ENCODE measurements around the gene SLC51A.

The SLC51A gene

GRCh38 chr3:196217307-196218154 is 1.2 kb downstream of the SLC51A start:
- no peak for DNase-seq

DNA sequence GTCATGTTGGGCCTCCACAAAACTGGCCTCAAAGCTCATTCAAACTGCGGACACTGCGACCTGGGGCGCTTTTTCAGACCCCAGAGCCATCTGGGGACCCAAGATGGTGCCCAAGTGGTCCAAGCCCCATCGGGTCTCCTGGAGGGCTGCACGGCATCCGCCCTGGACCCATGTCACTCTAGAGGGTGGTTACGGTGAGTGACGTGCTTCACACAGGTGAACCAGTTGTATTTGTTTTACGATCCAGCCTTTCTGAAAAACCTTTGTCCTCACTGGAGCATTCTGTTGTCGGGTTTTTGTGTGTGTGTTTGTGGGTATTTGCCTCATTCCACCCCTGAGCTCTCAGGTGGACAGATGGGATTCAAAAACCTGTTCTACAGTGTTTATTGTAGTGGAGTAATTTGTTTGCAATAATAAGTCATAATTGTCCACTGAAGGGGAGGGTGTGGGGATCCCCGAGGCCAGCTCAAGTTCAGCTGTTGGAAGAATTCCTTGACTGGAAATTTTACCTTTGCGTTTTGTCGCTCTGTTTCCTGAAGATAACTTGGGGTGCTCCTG is 1.9 kb downstream of the SLC51A start:
- DNase-seq, result no peak

- peak; percentile 60 for DNase-seq
Observed at GRCh38 chr3:196219194-196219969, 3.0 kb downstream of the SLC51A start.

- no peak for DNase-seq
Observed at GRCh38 chr3:196219970-196220311, 3.6 kb downstream of the SLC51A start.

GRCh38 chr3:196220587-196220986 is 4.3 kb downstream of the SLC51A start:
- DNase-seq, result no peak

GRCh38 chr3:196220991-196221390 is 4.7 kb downstream of the SLC51A start:
- DNase-seq, result no peak

GRCh38 chr3:196222876-196223595 is 6.7 kb downstream of the SLC51A start:
- no peak for DNase-seq

- no peak for DNase-seq
Observed at GRCh38 chr3:196225086-196225485, 8.8 kb downstream of the SLC51A start.

DNA sequence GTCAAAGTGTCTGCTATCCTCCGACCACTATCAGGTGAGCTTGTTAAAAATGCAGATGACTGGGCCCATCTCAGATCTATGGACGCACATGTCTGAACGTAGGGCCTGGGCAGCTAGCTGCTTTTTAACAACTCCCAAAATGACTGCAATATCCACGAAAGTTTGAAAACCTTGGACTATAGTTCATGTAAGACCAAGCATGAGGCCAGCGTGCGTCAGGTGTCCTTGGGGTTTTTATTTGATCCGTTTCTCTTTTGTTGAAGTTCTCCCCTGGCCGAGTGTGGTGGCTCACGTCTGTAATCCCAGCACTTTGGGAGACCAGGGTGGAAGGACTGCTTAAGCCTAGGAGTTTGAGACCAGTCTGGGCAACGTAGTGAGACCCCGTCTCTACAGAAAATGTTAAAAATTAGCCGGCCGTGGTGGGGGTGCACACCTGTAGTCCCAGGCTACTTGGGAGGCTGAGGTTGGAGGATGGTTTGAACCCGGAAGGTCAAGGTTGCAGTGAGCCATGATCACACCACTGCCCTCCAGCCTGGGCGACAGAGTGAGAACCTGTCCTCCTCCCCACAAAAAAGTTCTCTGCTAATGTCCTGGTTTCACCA is 9.5 kb downstream of the SLC51A start:
- DNase-seq, result no peak

GRCh38 chr3:196227121-196227561 is 10.8 kb downstream of the SLC51A start:
- DNase-seq, result no peak

DNA sequence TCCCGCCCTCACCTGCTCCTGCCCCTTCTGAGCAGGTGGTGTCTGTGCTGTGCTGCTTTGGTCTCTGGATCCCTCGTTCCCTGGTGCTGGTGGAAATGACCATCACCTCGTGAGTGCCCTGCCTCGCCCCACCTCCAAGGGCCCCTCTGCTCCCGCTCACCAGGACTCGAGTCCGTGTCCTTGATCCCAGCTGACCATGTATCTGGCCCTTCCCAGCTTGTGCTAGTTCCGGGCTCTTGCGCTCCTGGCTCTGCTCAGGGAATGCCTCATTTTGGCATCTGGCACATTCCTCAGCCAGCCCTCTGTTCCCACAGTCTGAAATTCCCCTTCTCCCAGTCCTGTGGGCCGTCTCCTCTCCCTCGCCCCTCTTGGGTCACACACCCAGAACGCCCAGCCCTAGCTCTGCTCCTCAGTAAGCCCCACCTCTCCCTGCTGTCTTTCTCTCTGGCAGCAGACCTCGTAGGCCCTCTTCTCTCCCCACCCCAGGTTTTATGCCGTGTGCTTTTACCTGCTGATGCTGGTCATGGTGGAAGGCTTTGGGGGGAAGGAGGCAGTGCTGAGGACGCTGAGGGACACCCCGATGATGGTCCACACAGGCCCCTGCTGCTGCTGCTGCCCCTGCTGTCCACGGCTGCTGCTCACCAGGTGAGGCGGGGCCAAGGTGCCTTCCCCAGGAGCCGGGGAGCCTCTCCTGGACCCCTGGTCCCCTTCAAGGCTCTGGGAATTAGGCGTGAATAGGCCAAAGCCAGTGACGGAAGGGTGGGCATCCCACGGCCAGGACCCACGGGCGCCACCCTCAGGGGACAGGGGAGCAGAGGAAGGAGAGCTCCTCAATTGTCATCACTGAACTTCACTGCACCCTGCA is 11.5 kb downstream of the SLC51A start:
- no peak for DNase-seq

DNA sequence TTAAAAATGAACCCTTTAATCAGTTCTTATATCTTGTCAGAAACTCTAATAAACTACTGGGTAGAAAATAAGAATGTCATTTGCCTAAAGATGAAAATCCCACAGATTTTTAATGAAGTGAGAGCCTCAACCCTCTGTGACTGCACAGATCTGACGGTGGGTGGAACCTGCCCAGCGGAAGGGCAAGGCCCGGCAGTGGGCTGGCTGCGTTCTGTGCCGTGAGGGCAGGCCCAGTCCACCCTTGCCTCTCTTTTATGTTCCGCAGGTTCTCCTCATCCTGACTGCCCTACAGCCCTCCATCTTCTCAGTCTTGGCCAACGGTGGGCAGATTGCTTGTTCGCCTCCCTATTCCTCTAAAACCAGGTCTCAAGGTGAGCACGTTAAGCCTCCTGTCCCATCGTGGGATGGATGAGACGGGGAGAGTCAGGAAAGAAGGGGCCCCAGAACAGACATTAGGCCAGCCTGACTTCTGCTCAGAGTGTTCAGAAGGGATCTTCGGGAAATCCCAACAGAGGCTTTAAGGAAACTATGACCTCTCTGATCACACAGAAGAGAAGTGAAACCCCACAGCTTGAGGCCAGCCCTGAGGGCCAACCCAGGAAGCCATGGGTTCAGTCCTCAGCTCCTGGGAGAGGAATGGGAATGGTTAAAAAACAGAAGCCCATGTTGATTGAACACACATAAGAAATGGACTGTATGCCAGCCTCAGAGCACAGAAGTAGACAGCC is 16.0 kb downstream of the SLC51A start:
- no peak for DNase-seq

DNA sequence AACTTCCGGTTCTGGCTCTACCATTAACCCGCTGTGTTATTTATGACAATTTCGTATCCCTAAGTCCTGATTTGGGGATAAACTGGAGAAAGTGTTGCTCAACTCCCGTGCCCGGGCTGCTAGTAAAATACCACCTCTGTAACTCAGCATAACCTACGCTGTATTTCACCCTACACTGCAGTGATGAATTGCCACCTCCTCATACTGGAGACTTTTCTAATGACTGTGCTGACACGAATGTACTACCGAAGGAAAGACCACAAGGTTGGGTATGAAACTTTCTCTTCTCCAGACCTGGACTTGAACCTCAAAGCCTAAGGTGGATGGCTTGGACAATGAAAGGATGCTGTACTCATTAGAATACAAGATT is 16.5 kb downstream of the SLC51A start:
- DNase-seq, result no peak

DNA sequence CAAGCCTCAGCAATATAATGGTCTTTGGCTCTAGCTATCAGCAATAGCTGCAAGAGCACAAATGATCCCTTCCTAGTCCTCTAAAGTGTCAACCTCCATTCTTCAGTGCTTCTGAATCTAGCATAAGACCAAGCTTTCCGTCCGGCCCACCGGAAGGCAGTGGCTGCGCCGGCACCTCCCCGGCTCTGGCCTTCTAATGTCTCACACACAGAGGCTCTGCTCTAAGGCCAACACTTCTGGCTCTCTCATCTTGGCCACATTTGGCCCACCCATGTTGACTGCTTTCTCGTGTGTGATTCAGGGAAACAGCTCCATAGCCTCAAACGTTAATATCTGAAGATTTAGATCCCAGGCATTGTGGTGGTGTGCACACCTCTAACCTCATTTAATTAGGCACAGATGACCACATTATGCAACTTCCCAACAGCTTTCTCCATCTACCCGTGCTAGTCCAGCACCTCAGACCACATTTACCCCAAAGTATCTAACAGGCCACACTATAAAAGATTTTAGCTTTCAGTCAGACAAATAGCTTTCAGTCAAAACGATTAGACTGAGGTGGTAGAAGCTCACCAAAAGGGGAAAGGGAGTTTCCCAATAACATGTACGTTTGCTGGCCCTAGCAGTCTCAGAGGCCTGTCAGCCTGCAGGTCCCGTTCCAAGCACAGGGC is 19.3 kb downstream of the SLC51A start:
- DNase-seq, result no peak

GRCh38 chr3:196236223-196236622 is 19.9 kb downstream of the SLC51A start:
- DNase-seq, result no peak

DNA sequence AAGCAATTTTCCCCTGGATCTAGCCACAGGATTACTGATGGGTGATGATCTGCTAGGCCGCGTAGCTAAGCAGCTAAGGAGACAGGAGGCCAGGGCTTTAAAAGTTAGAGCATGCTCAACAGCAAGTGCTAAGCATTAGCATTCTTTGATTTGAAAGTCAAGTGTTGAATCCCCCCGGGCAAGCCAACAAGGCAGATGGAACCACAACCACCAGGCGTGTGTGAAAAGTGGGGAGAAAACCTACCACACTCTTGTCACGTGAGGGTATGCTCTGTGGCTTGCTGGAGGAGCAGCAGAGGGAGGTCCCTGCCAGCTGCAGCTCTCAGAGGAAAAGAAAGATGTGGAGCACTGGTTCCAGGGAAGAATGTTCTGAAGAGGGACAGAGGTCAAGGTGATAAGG is 20.9 kb downstream of the SLC51A start:
- DNase-seq, result no peak

DNA sequence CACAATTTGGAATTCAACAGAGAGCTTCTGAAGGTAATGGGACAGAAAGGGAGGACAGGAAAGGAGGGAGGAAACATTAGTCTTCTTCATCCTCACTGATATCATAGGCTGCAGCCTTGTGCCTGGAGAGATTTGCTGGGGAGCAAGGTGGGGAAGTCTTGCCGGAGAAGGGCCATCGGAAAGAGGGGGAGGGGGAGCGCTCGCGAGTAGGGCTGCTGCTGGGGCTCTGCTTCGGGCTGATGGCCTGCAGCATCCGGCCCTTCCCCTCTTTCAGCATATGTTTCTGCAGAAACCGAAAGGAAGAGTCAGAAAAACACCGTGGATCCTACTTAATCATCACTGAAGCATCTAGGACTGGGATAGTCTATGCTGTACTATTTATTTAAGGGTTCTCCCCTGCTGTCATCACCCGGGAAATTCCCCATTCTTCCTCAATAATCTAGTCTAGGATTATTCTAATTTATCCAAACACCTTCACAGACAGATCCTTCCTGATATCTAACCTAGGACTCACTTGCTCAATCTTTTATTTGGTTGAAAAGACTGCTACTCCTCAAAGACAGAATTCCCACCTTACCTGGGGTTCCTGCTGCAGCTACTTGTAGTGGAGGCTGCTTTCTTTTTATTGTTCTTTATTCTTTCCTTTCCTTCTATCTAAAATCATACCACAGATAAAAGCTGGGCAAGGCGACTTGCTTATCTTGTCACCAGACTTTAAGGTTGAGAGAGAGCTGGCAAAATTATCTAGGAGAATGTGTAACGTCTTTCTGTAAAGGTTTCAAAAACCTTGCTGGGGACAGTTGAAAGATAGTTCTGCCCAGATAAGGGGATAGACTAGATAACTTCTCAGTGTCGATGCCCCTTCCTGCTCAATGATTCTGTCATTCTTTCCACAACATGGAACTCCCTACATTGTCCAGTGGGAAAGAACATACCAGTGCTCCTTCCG is 22.6 kb downstream of the SLC51A start:
- DNase-seq, result no peak

GRCh38 chr3:196240424-196240823 is 24.1 kb downstream of the SLC51A start:
- no peak for DNase-seq

- no peak for DNase-seq
Observed at GRCh38 chr3:196241704-196242103, 25.4 kb downstream of the SLC51A start.
